GM12892 (cell line): ENCODE measurements around the gene CACNA1C.

Experiments
- POLR2A ChIP-seq: IDR thresholded peaks from 2 replicates; pipeline ENCODE4 v1.6.1; 2011; ENCODE audit warnings: low read depth, low read length, control low read depth
- POLR2AphosphoS5 ChIP-seq: IDR thresholded peaks from 2 replicates; pipeline ENCODE4 v1.6.1; 2011; ENCODE audit warnings: low read depth, low read length, control low read depth
- TAF1 ChIP-seq: IDR thresholded peaks from 2 replicates; pipeline ENCODE4 v1.6.1; 2011; ENCODE audit warnings: low read depth, mild to moderate bottlenecking, control low read depth, low read length, borderline replicate concordance

DNA sequence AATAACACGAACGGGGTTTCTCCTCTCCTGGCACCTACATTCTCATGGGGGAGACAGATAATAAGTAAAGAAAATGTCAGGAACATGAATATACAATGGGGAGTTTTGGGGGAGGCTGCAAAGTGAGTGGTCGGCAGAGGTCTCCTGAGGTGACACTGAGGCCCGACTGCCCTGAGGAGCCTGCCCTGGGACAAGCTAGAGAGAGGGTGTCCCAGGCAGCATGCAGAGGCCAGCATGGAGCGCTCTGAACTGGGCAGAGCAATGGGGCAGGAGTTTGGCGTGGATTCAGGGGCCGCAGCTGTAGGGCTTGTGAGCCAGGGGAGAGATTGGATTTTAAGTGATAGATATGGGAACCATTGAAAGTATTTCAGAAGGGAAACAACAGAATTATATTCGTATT is 320.5 kb downstream of the CACNA1C start:
- TF ChIP-seq TAF1 (no peak), POLR2A (no peak), POLR2AphosphoS5 (no peak)
